RKO (cell line): ENCODE measurements around the gene NDUFV1.
"Not testable (repeated sequence)": the region's sequence is repeated elsewhere in the genome, so short reads cannot be mapped to it uniquely, and the experiment has no call there.

ENCODE experiments used
- DNase-seq: peaks from one replicate; pipeline ENCODE4 v3.0.0-alpha.2; 2016; ENCODE audit warnings: low spot score

NDUFV1 gene

DNA sequence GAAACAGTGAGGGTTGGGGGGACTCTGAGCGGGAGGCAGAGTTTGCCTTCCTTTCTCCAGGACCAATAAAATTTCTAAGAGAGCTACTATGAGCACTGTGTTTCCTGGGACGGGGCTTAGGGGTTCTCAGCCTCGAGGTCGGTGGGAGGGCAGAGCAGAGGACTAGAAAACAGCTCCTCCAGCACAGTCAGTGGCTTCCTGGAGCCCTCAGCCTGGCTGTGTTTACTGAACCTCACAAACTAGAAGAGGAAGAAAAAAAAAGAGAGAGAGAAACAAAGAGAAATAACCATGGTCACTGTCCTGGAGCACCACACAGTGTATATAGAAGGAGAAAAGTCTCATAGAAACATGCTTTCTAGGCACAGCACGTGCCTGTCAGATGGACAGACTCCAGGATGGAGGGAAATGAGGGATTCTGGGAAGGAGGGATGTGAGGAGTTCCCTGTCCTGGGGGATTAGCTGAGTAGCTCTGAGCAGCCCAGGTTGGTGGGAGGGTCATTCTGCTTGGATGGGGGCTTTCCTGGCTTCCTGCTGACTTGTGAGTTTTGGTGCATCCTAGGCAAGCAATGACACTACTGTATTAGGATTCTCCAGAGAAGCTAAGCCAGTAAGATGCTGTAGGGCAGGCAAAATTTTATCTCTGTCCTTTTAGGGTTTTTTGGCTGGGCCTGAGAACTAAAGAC, 20.0 kb upstream of the NDUFV1 start:
- DNase-seq, result no peak

- DNase-seq, result no peak
Measured at GRCh38 chr11:67588136-67588503, 18.6 kb upstream of the NDUFV1 start.

DNA sequence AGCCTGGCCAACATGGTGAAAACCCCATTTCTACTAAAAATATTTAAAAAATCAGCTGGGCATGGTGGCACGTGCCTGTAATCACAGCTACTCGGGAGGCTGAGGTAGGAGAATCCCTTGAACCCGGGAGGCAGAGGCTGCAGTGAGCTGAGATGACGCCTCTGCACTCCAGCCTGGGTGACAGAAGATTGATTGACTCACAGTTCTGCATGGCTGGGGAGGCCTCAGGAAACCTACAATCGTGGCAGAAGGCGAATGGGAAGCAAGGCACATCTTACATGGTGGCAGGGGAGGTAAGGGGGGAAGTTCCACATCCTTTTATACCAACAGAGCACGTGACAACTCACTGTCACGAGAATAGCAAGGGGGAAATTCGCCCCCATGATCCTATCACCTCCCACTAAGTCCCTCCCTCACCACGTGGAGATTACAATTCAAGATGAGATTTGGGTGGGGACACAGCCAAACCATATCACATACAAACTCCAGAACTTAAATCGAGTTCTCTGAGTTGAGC, 17.8 kb upstream of the NDUFV1 start:
- DNase-seq, result not testable (repeated sequence)

GRCh38 chr11:67592880-67593564, 13.7 kb upstream of the NDUFV1 start:
- DNase-seq, result no peak

GRCh38 chr11:67593565-67593905, 13.2 kb upstream of the NDUFV1 start:
- DNase-seq, result no peak

DNA sequence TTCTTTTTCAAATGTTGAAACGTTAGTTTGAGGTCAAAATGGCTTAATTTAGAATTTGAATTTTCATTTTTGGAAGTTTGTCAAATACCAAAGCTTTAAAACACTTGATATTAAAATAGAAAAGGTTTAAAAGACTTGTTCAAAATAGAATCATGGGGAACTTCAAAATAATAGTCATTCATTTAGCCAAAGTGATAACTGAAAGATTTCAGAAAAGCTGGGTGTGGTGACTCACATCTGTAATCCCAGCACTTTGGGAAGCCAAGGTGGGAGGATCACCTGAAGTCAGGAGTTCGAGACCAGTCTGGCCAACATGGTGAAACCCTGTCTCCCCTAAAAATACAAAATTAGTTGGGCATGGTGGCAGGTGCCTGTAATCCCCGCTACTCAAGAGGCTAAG, 12.3 kb upstream of the NDUFV1 start:
- DNase-seq, result no peak

- no peak for DNase-seq
Measured at GRCh38 chr11:67596753-67597300, 9.9 kb upstream of the NDUFV1 start.

DNA sequence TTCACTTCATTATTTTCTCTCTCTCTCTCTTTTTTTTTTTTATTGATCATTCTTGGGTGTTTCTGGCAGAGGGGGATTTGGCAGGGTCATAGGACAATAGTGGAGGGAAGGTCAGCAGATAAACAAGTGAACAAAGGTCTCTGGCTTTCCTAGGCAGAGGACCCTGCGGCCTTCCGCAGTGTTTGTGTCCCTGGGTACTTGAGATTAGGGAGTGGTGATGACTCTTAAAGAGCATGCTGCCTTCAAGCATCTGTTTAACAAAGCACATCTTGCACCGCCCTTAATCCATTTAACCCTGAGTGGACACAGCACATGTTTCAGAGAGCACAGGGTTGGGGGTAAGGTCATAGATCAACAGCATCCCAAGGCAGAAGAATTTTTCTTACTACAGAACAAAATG, 9.3 kb upstream of the NDUFV1 start:
- not testable (repeated sequence) for DNase-seq

DNA sequence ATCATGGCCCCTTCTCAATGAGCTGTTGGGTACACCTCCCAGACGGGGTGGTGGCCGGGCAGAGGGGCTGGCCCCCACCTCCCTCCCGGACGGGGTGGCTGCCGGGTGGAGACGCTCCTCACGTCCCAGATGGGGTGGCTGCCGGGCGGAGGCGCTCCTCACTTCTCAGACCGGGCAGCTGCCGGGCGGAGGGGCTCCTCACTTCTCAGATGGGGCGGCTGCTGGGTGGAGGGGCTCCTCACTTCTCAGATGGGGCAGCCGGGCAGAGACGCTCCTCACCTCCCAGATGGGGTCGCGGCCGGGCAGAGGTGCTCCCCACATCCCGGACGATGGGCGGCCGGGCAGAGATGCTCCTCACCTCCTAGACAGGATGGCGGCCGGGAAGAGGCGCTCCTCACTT, 8.8 kb upstream of the NDUFV1 start:
- DNase-seq, result not testable (repeated sequence)

- DNase-seq, result no peak
Measured at GRCh38 chr11:67599149-67599548, 7.6 kb upstream of the NDUFV1 start.

DNA sequence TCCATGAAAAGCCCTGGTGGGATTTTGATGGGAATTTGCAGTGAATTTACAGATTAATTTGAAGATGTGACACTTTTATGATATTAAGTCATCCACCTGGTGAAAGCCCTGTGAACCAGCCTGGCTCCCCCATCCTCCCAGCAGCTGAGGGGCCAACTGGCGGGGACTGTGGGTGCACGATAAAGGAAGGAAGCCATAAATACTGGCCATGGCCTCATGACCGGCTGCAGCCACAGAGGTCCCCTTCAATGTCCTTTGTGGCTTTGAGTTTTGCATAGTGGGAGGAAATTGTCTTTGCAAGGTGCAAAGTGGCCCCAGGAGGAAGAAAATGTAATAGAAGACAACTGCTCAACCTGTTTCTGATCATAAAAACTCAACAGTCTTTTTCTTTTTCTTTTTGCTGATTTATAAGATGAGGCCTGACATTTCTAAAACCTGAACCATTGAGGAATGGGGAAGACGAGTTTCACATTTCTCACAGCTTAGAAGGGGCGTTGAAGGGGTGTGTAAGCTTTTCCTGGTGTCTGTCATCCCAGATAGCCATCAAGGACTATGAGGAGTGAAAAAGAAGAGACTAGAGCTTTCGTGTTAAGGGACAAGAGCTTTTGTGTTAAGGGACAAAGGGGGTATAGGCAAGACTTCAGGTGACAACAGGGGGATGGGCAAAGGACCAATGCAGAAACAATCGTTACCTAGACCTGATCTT, 6.3 kb upstream of the NDUFV1 start:
- DNase-seq, result no peak

DNA sequence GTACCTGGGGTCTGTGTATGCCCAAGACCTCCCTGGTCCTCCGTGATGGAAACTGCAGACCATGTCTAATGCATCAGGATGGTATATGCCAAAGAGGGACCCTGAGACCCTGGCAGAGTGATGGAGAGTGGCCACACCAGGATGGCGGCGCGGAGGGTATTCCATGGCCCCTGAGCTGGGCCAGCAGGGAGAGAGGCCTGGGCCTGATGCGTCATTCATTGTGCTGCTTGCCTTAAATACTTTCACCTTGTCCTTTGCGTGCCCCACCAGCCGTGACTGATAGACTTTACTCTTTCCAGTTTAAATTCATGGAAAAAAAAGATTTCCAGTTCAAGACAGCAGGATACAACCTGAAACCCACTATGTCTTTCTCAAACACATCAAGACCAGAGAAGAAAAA, 5.6 kb upstream of the NDUFV1 start:
- no peak for DNase-seq

- not testable (repeated sequence) for DNase-seq
Measured at GRCh38 chr11:67604119-67604518, 2.6 kb upstream of the NDUFV1 start.

- DNase-seq, result no peak
Measured at GRCh38 chr11:67604815-67605214, 1.9 kb upstream of the NDUFV1 start.

- DNase-seq, result no peak
Measured at GRCh38 chr11:67605231-67606011, 1.3 kb upstream of the NDUFV1 start.

GRCh38 chr11:67606093-67606491, 644 bp upstream of the NDUFV1 start:
- DNase-seq, result no peak

- no peak for DNase-seq
Measured at GRCh38 chr11:67607507-67607906, 771 bp downstream of the NDUFV1 start.

DNA sequence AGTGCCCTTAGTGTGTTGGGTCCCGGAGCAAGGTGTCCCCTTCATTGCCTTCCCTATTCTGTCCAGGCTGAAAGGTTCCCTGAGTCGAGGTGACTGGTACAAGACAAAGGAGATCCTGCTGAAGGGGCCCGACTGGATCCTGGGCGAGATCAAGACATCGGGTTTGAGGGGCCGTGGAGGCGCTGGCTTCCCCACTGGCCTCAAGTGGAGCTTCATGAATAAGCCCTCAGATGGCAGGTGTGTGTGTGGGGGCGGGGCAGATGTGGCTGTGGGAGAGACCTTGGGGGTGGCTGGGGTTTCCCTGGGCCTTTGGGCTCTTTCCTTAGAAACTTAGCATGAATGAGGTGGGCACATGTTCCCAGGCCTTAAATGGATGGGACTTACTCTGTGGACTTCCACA, 1.8 kb downstream of the NDUFV1 start:
- no peak for DNase-seq

DNA sequence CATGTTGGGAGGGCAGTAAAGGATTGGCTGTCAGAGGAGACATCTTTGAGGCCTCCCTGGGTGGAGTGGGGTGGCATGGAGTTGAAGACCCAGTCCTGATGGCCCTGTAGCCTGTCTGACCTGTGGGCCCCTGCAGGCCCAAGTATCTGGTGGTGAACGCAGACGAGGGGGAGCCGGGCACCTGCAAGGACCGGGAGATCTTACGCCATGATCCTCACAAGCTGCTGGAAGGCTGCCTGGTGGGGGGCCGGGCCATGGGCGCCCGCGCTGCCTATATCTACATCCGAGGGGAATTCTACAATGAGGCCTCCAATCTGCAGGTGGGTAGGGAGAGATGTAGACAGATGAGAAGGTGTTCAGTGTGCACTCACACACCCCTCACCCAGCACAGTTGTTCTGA, 2.6 kb downstream of the NDUFV1 start:
- DNase-seq, result no peak

DNA sequence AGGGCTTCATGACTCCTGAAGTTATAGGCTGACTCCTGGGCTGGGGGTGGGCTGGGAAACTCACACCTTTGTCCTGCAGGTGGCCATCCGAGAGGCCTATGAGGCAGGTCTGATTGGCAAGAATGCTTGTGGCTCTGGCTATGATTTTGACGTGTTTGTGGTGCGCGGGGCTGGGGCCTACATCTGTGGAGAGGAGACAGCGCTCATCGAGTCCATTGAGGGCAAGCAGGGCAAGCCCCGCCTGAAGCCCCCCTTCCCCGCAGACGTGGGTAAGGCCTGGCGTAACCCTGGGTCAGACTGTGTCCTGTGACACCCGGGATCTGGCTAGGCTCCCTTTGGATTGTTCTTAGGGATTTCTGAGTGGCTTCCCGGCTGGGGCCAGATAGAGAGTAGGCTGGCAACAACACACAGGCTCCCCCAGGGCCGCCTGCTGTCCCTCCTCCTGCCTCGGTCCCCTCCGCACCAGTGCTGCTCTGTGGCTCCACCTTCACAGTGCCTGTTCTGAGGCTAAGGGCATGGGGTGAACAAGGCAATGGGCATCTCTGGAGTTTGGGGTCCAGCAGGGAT, 3.6 kb downstream of the NDUFV1 start:
- no peak for DNase-seq

- DNase-seq, result no peak
Measured at GRCh38 chr11:67611165-67611564, 4.4 kb downstream of the NDUFV1 start.
